ENCODE measurements around the gene TUFT1. TPM values are rescaled to one million over a fixed set of nuclear protein-coding genes. Genes with fewer than 3 reads are reported as not detected.

Gene TUFT1
- total and polyA plus RNA-seq, 2 of the 8 experiments (the other 6 are each of a cell fraction or from before 2014, with no cell fraction given) = 7.3 to 10.4 TPM

DNA sequence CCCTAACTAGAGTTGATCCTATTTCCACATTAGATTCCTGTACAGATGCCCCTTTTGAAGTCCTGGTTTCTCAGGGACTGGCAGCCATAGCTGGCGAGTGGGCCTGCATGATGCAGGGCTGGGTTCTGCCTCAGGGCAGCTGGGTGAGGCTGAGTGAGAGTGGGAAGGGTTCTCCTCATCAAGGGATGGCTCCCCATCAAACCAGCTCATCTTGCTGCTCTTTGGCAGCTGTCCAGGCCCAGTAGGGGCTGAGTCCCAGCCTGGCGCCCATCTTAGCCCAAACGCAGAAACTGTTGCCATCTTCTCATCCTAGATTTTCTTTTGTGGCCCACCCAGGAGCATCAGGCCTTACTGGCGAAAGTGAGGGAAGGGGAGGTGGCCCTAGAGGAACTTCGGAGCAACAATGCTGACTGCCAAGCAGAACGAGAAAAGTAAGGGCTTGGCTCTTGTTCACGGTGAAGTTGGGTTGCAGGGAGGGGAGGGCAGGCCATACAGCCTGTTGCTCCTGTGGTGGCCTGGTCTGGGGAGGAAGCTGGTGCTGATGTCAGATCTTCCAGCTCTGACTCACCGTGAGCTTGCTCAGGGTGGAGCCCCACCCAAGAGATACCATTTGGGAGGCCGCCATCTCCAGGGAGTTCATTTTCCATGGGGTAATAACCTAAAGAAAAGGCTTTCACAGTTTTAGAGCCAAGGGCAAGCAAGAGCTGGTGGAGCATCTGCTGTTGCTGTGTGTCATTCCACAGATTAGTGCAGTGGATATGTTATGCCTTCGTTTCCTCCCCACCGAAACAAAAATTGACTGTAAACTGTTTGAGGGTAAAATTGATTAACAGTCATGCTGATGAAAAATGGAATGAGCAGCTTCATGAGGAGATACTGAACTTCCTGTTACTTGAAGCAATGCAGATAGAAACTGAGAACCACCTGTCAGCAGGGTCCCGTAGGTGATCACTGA is 34.7 kb downstream of the TUFT1 start (continued):
- no peak for TF ChIP-seq CHD1 (IDR thresholded peaks at IDR 0.05; ENCODE audit: low read depth, low read length)
- no peak for TF ChIP-seq TAF7 (optimal IDR thresholded peaks at IDR 0.05; ENCODE audit: borderline replicate concordance, low read depth, low read length)
- no peak for TF ChIP-seq BCL11A (IDR thresholded peaks at IDR 0.05; ENCODE audit: low read depth in 2 of 2, low read length in 2 of 2)
